ENCODE measurements around the gene MESP1.

DNA sequence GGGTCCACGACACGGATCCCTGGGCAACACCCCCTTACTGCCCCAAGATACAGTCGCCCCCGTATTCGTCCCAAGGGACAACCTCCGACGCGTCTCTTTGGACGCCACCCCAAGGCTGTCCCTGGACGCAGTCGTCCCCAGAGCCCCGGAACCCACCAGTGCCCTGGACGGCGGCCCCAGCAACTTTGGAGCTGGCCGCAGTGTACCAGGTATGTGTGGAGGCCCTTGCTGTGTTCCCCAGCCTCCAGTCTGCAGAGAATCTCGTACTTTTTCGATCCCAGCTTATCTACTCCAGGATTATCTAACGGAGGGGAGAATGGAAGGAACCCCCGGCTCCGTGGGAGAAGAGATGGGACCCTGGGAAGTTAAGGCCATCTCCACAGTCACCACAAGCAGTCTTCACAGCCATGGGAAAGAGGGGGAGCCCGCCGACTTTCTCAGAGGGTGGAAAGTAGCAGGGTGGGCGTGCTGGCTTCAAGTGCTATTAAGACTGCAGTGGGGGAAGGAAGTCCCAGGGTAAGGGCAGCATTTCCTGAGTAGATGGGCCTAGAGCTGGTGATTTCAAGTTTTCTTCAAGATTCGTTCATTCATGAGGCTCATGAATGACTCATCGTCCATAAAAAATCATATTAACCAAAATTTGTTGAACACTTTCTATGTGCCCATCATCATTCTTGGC is 26.2 kb upstream of the MESP1 start:
- TF ChIP-seq CTCF (IDR thresholded peaks at IDR 0.05 in 8 of 11, conservative IDR thresholded peaks at IDR 0.05 in 3 of 11) (no peak), POLR2A (IDR thresholded peaks at IDR 0.05) (no peak), POLR2AphosphoS5 (IDR thresholded peaks at IDR 0.05) (no peak)

Data from spleen (tissue), 7 donors.